Measurements from ENCODE around the gene WFDC1. TPM values are rescaled to one million over a fixed set of nuclear protein-coding genes. Genes with fewer than 3 reads are reported as not detected.

WFDC1 gene
- total RNA-seq, 1 donor from 2014 or later, result not detected

- peaks cover 61% of the 10 kb centered on the region for H3K27me3 ChIP-seq
- H3K4me3 Mint-ChIP-seq, result no peak overlapping the region
Observed at GRCh38 chr16:84369938-84370627, 75.4 kb downstream of the WFDC1 start.

GRCh38 chr16:84370723-84371552, 76.3 kb downstream of the WFDC1 start:
- H3K9ac ChIP-seq, result no peak overlapping the region
- no peaks in the 10 kb centered on the region for H3K36me3 ChIP-seq
- Mint-ChIP-seq H3K27ac (no peak overlapping the region), H3K9me3 (no peaks in the 10 kb centered on the region), H3K36me3 (no peaks in the 10 kb centered on the region), H3K4me1 (peaks cover 12% of the 10 kb centered on the region), H3K27me3 (ENCODE audit: insufficient read depth, low read depth) (peaks cover 50% of the 10 kb centered on the region), H3K4me3 (no peak overlapping the region)
- no peak for TF ChIP-seq EZH2 (IDR thresholded peaks at IDR 0.05)
- no peak for TF ChIP-seq CTCF (IDR thresholded peaks at IDR 0.05)
- no peak for TF ChIP-seq EZH2phosphoT487 (IDR thresholded peaks at IDR 0.05)
- no peaks in the 10 kb centered on the region for H4K20me1 ChIP-seq (ENCODE audit: low read depth)
- no peak overlapping the region for H3K4me3 ChIP-seq
- H3K27ac ChIP-seq, result no peak overlapping the region
- H3K27me3 ChIP-seq, result peaks cover 57% of the 10 kb centered on the region
- no peak for DNase-seq (ENCODE audit: low spot score)
- H3K9me3 ChIP-seq (ENCODE audit: low read depth), result no peaks in the 10 kb centered on the region
- no peak overlapping the region for H2AFZ ChIP-seq (replicated peaks)
- no peak overlapping the region for H3K4me2 ChIP-seq
- H3K4me1 ChIP-seq, result peaks cover 15% of the 10 kb centered on the region
- H3F3A ChIP-seq (ENCODE audit: low read depth), result peaks cover 20% of the 10 kb centered on the region
- H3K79me2 ChIP-seq (ENCODE audit: low read depth), result no peaks in the 10 kb centered on the region

More at GRCh38 chr16:84369938-84370627, 75.4 kb downstream of the WFDC1 start:
- no peak for DNase-seq (ENCODE audit: low spot score)
- H4K20me1 ChIP-seq (ENCODE audit: low read depth), result no peaks in the 10 kb centered on the region
- no peak overlapping the region for H2AFZ ChIP-seq (replicated peaks)
- H3K4me1 Mint-ChIP-seq, result peaks cover 12% of the 10 kb centered on the region
- H3K4me1 ChIP-seq, result peaks cover 15% of the 10 kb centered on the region
- H3K9me3 Mint-ChIP-seq, result no peaks in the 10 kb centered on the region
- H3F3A ChIP-seq (ENCODE audit: low read depth), result peaks cover 20% of the 10 kb centered on the region
- no peak overlapping the region for H3K9ac ChIP-seq
- H3K27ac Mint-ChIP-seq, result no peak overlapping the region
- H3K4me2 ChIP-seq, result no peak overlapping the region
- no peak overlapping the region for H3K27ac ChIP-seq
- no peak for TF ChIP-seq EZH2 (IDR thresholded peaks at IDR 0.05)
- TF ChIP-seq EZH2phosphoT487 (IDR thresholded peaks at IDR 0.05), result no peak
- no peak for TF ChIP-seq CTCF (IDR thresholded peaks at IDR 0.05)
- no peak overlapping the region for H3K4me3 ChIP-seq
- H3K36me3 ChIP-seq, result no peaks in the 10 kb centered on the region
- H3K36me3 Mint-ChIP-seq, result no peaks in the 10 kb centered on the region
- no peaks in the 10 kb centered on the region for H3K79me2 ChIP-seq (ENCODE audit: low read depth)
- H3K27me3 Mint-ChIP-seq (ENCODE audit: insufficient read depth, low read depth), result peaks cover 48% of the 10 kb centered on the region
- H3K9me3 ChIP-seq (ENCODE audit: low read depth), result no peaks in the 10 kb centered on the region

- H3K27me3 Mint-ChIP-seq (ENCODE audit: insufficient read depth, low read depth), result peaks cover 45% of the 10 kb centered on the region
- no peak overlapping the region for H3K27ac ChIP-seq
Observed at GRCh38 chr16:84371553-84371865, 76.8 kb downstream of the WFDC1 start.

More at GRCh38 chr16:84371553-84371865, 76.8 kb downstream of the WFDC1 start:
- Histone ChIP-seq H3K9me3 (ENCODE audit: low read depth) (no peaks in the 10 kb centered on the region), H2AFZ (replicated peaks) (no peak overlapping the region), H3K27me3 (peaks cover 52% of the 10 kb centered on the region), H3K4me3 (no peak overlapping the region), H3K9ac (no peak overlapping the region), H3K4me1 (peaks cover 15% of the 10 kb centered on the region), H3K36me3 (no peaks in the 10 kb centered on the region), H3K4me2 (no peak overlapping the region), H4K20me1 (ENCODE audit: low read depth) (no peaks in the 10 kb centered on the region), H3K79me2 (ENCODE audit: low read depth) (no peaks in the 10 kb centered on the region), H3F3A (ENCODE audit: low read depth) (peaks cover 20% of the 10 kb centered on the region)
- no peaks in the 10 kb centered on the region for H3K36me3 Mint-ChIP-seq
- H3K4me1 Mint-ChIP-seq, result peaks cover 12% of the 10 kb centered on the region
- H3K9me3 Mint-ChIP-seq, result no peaks in the 10 kb centered on the region
- H3K4me3 Mint-ChIP-seq, result no peak overlapping the region
- TF ChIP-seq CTCF (IDR thresholded peaks at IDR 0.05) (no peak), EZH2phosphoT487 (IDR thresholded peaks at IDR 0.05) (no peak), EZH2 (IDR thresholded peaks at IDR 0.05) (no peak)
- DNase-seq (ENCODE audit: low spot score), result no peak
- H3K27ac Mint-ChIP-seq, result no peak overlapping the region

Data from neural progenitor cell (in vitro differentiated cells).